Stimulated activated CD4-positive, alpha-beta T cell treated with anti-CD3 and anti-CD28 coated beads, Interleukin-15, amount 100 ng/mL, for 1 hour (primary cell): ENCODE measurements around the gene TMEM178B.
"Not testable (repeated sequence)": the region's sequence is repeated elsewhere in the genome, so short reads cannot be mapped to it uniquely, and the experiment has no call there.

ENCODE experiments used
- DNase-seq, 2 donors: peaks; one replicate each; pipeline ENCODE4 v3.0.0-alpha.2; 2020; ENCODE audit warnings: low read depth in 1 of 2, low spot score in 1 of 2

Gene TMEM178B

GRCh38 chr7:141181812-141182211 is 107.9 kb downstream of the TMEM178B start:
- no peak for DNase-seq

- no peak for DNase-seq
These were observed 110.8 kb downstream of the TMEM178B start for GRCh38 chr7:141184532-141185190.

- DNase-seq: no peak
These were observed 111.6 kb downstream of the TMEM178B start for GRCh38 chr7:141185369-141185967.

GRCh38 chr7:141189231-141189630 is 115.4 kb downstream of the TMEM178B start:
- DNase-seq: no peak

- no peak for DNase-seq
These were observed 116.6 kb downstream of the TMEM178B start for GRCh38 chr7:141190495-141190894.

- no peak for DNase-seq
These were observed 117.4 kb downstream of the TMEM178B start for GRCh38 chr7:141191277-141191676.

GRCh38 chr7:141193066-141193465 is 119.2 kb downstream of the TMEM178B start:
- DNase-seq: no peak

- DNase-seq: not testable (repeated sequence)
These were observed 121.9 kb downstream of the TMEM178B start for GRCh38 chr7:141195722-141196121.

GRCh38 chr7:141198194-141198958 is 124.5 kb downstream of the TMEM178B start:
- DNase-seq: no peak

DNA sequence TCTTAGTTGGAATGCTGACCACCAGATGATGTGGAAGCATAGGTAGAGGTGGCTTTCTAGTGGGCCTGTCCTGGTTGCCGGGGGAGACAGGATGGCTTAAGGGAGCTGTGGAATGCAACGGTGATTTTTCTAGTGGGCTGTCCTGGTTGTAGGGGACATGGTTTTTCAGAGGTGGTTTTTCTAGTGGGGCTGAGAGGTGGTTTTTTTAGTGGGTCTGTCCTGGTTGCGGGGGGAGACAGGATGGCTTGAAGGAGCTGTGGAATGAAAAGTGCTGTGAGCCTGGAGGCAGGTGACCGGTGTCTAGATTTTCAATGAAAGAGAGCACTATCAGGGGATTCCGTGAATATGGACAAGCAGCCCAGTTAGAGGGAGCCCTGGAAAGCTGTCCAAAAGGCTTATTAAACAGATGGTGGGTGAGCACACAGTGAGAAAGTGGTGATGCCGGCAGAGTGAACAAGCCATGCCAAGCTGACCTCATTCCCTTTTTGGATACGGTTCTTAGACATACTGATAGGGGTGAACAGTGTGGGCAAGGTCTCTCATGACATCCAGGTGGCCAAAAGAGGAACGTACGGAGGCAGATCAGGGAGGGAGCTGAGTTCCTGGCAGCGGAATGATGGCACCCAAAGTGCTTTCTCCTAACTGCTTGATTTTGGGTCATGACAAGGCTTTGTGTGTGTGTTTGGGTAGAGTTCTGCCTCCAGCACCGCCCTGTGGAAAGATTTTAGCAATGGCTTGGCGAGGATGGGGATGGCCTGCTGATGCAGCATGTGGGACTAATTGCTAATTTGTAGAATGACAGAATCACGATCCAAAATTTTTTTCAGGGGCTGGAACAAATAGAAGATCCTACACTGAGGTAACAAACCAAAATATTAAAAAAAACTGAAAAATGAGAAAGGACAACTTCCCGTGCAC is 126.6 kb downstream of the TMEM178B start:
- DNase-seq: no peak

DNA sequence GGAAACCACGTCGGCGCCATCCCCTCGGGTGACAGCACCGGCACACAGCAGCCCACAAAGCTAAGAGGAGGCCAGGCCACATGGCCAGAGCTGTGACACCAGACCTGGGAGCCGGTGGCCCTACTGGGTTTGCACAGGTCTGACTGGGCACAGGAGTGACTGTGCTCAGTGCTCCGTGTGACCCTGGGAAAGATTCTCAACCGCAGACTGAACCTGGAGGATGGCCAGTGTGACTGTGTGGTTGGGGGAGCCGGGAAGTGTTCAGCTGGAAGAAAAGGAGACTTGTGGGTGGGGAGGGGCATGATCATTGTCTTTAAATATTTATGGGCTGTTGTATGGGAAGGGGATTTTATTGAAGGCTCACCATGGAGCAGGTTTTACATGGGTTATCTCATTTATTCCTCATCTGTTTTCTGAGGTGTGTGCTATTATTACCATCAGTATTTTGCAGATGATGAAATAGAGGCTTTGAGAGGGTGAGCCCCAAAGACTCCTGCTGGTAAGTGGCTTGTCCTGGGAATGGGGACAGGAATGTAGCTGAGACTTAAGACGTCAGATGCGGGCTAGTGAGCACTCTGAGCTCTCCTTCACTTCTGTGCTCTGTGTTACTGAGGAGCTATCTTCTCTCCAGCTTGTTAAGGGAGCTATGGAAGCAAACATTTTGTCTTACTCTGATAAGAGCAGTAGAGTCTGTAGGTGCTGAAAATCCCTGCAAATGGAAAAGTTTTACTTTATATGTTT is 127.5 kb downstream of the TMEM178B start:
- DNase-seq: no peak

- DNase-seq: no peak
These were observed 128.7 kb downstream of the TMEM178B start for GRCh38 chr7:141202535-141202934.

GRCh38 chr7:141203177-141203576 is 129.3 kb downstream of the TMEM178B start:
- DNase-seq: no peak

GRCh38 chr7:141203586-141203985 is 129.7 kb downstream of the TMEM178B start:
- no peak for DNase-seq

DNA sequence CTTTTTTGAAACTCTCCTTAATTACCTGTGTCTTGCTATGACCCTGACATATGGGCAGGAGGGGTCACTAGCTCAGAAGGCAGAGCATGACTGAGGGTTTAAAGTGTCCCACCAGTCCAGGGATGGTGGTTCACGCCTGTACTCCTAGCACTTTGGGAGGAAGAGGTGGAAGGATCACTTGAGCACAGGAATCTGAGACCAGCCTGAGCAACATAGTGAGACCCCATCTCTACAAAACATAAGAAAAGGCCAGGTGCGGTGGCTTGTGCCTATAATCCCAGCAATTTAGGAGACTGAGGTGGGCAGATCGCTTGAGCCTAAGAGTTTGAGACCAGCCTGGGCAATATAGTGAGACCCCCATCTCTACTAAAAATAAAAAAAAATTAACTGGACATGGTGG is 133.8 kb downstream of the TMEM178B start:
- DNase-seq: no peak

DNA sequence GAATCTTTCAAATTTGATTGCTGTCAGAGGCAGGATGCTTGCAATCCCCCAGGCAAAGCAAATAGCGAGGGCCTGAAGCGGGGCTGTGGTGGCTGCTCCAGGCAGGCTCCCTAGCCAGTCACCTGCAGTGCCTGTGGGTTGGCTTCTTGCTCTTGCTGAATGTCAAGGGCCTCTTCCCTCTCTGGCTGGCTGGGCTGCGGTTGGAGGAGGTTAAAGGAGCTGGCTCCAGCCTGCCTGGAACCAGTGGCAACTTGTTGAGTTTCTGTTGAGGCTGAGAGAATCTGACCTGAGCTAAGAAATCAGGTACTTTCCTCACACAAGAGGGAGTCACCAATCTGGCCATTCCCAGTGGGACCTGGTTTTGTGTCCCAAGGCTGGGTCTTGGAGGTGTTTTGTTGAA is 134.7 kb downstream of the TMEM178B start:
- DNase-seq: no peak

DNA sequence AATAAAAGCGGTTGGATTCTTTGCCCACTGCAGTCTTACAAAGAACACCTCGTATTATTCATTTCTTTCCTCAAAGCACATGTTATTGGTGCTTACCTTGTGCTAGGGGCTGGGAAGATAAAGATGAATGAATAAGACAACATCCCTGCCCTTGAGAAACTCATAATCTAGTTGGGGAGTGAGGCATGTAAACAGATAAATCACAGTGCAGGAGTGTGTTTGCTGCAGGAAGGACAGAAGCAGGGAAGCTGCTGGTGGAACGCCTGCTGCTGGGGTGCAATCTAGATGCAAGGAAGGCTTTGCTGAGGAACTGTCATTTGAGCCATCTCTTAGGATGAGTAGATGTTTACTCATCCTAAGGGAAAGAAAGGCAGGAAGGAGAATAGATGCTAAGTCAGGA is 135.6 kb downstream of the TMEM178B start:
- DNase-seq: no peak

DNA sequence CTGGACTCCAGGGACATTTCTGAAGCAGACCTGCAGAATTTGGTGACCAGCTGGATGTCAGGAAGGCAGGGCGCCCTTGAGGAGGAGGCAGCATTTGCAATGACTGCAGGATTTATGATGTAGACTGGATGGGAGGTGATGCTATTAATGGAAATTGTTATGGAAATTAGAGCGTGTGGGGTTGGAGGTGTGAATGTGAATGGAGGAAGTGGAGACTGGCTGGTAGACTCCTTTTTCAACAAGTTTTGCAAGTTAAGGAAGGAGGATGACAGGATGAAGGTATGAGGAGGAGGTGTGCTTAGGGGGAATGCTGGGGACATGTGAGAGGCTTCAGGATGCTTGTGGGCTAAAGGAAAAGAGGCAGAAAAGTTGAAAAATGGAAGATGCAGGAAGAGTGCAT is 137.0 kb downstream of the TMEM178B start:
- no peak for DNase-seq

DNA sequence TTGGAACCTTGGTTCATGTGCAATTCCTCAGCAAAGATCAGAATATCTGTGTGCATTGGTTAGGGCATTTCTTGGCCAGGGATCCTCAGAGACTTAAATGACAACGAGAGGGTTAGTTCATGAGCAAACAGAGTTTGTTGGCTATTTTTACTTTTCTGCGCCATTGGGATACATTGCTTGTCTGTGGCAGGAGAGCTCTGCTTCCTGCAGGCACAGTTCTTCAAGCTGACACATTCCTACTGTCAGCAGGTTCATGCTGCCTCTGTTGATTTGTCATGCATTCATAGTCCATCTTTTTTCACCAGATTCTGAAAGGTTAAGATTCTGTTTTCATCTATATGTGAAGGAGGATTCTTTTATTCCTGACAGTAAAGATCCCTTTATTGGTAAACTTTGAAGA is 139.4 kb downstream of the TMEM178B start:
- no peak for DNase-seq

DNA sequence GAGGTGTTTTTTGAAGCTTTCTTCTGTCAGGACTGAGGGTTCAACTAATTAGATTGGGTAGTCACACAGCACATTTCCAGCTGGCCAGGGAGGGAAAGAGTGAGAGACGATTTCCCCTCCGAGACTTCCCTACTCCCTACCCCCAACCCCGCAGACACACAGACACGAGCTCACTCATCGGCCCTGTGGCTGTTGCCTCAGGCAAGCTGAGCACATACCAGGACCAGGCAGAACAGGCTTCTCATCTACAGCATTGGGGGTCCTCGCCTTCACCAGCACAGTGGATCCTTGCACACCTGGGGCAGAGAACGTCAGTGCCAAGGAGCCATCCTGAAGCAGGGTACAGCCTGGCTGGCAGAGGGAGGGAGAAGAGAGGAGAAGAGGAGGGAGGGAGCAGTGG is 144.1 kb downstream of the TMEM178B start:
- DNase-seq: no peak

DNA sequence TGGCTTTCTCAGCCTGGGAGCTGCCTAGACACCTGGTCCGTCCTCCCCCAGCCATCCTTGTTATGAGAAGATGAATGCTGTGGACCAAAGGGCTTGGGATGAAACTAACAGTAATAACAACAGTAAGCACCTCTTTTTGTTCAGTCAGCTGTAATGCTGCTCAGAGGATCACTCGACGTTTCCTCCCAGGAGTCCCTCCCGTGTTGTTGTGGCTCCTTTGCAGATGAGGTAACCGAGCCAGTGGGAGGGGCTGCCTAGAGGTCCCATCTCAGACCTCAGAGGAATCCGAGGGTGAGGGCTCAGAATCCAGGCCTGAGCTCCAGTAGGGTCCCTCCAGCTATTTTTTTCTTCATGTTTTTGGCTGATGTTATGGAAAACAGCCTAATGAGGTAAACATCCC is 145.1 kb downstream of the TMEM178B start:
- DNase-seq: no peak
